GM10266 (cell line): ENCODE results near the gene STK40.

Source experiments
- DNase-seq: peaks from one replicate; pipeline ENCODE4 v3.0.0; 2012; ENCODE audit errors: extremely low spot score
- CTCF ChIP-seq: IDR thresholded peaks from 2 replicates; pipeline ENCODE4 v1.5.1; 2012; ENCODE audit warnings: mild to moderate bottlenecking, low read depth; ENCODE audit not compliant: control insufficient read depth, insufficient read depth; ENCODE audit errors: missing control alignments

Gene STK40

GRCh38 chr1:36383240-36383639, 2.5 kb downstream of the STK40 start:
- DNase-seq, result no peak
- TF ChIP-seq CTCF, result no peak

GRCh38 chr1:36382669-36383068, 3.1 kb downstream of the STK40 start:
- no peak for DNase-seq
- no peak for TF ChIP-seq CTCF

- DNase-seq, result no peak
- no peak for TF ChIP-seq CTCF
Measured at GRCh38 chr1:36382231-36382630, 3.5 kb downstream of the STK40 start.

GRCh38 chr1:36381405-36381804, 4.3 kb downstream of the STK40 start:
- no peak for DNase-seq
- TF ChIP-seq CTCF, result no peak

- no peak for TF ChIP-seq CTCF
- no peak for DNase-seq
Measured at GRCh38 chr1:36380782-36381181, 4.9 kb downstream of the STK40 start.

GRCh38 chr1:36380143-36380619, 5.5 kb downstream of the STK40 start:
- DNase-seq, result no peak
- no peak for TF ChIP-seq CTCF

GRCh38 chr1:36377791-36378492, 7.8 kb downstream of the STK40 start:
- DNase-seq, result no peak
- no peak for TF ChIP-seq CTCF
